GM23248 (cell line): Measurements from ENCODE around the gene GPAT3.

Source experiments
- EZH2 ChIP-seq: fragments of 200-600 bp; sonication (generic); IDR thresholded peaks from 2 replicates; pipeline ENCODE4 v1.6.1; 2018; ENCODE audit warnings: antibody characterized with exemption, mild to moderate bottlenecking; ENCODE audit not compliant: insufficient read depth, poor library complexity, severe bottlenecking
- EZH2phosphoT487 ChIP-seq: fragments of 200-600 bp; sonication (generic); IDR thresholded peaks from 2 replicates; pipeline ENCODE4 v1.6.1; 2018; ENCODE audit warnings: antibody characterized with exemption, moderate library complexity, mild to moderate bottlenecking, low read depth; ENCODE audit not compliant: insufficient read depth

- TF ChIP-seq EZH2 (no peak), EZH2phosphoT487 (no peak)
Measured at GRCh38 chr4:83626245-83626836, 90.4 kb downstream of the GPAT3 start.
